Fibroblast of lung (primary cell): ENCODE measurements around the gene ZG16.

Experiments used
- CTCF ChIP-seq, 2 donors: IDR thresholded peaks in 1 of 2; conservative IDR thresholded peaks in 1 of 2; 1 replicate in 1 of 2; 2 replicates in 1 of 2; pipeline ENCODE4 v1.5.1; 2011 to 2012; ENCODE audit warnings: low read length in 2 of 2, control low read depth in 1 of 2, inconsistent platforms in 1 of 2, low read depth in 1 of 2, mild to moderate bottlenecking in 1 of 2
- EZH2 ChIP-seq: IDR thresholded peaks from 2 replicates; pipeline ENCODE4 v1.5.1; 2012; ENCODE audit warnings: low read length, control low read depth, mild to moderate bottlenecking; ENCODE audit errors: missing control alignments

- no peak for TF ChIP-seq CTCF (conservative IDR thresholded peaks at IDR 0.05 in 1 of 2, IDR thresholded peaks at IDR 0.05 in 1 of 2; ENCODE audit: low read depth in 1 of 2, low read length in 2 of 2)
- no peak for TF ChIP-seq EZH2
Observed at GRCh38 chr16:29743827-29744531, 34.1 kb upstream of the ZG16 start.
